Caco-2 (cell line): ENCODE results near the gene INO80E. TPM values are rescaled to one million over a fixed set of nuclear protein-coding genes. Genes with fewer than 3 reads are reported as not detected.

Experiments used
- BruUV-seq: library from RNA; stranded (reverse); fragments of 400-500 nt; replicated peaks from 2 replicates; lab custom pipeline; 2021; lab: Mats Ljungman, UMichigan
- CTCF ChIA-PET: fragments of 300-600 bp; sonication (Branson Sonifier 250); formaldehyde crosslinking; loops from one replicate; lab custom pipeline; 2022; ENCODE audit warnings: antibody characterized with exemption; lab: Charles Lee
- POLR2A ChIA-PET: fragments of 300-600 bp; sonication (Branson Sonifier 250); formaldehyde crosslinking; loops from one replicate; lab custom pipeline; 2022; ENCODE audit warnings: antibody characterized with exemption; lab: Charles Lee
- DNase-seq, 2 experiments: peaks; one replicate each; pipeline versions ENCODE4 v3.0.0 to v3.0.0-alpha.2; 2020 to 2022
- H3K27me3 ChIP-seq: replicated peaks from 2 replicates; pipeline ENCODE4 v1.6.0; 2011; ENCODE audit warnings: low read length; ENCODE audit not compliant: control insufficient read depth, insufficient read depth
- H3K36me3 ChIP-seq: 2 replicates; pipeline ENCODE4 v1.5.1; 2011; ENCODE audit warnings: low read length; ENCODE audit not compliant: control insufficient read depth, insufficient read depth
- H3K4me1 ChIP-seq: fragments of 250-450 bp; sonication (Bioruptor Pico); 2 replicates; pipeline ENCODE4 v1.5.1; 2020; ENCODE audit warnings: mild to moderate bottlenecking
- H3K4me3 ChIP-seq: 2 replicates; pipeline ENCODE4 v1.5.1; 2011; ENCODE audit warnings: low read depth, mild to moderate bottlenecking, control low read depth, low read length
- H3K9me3 ChIP-seq: fragments of 250-450 bp; sonication (Bioruptor Pico); 2 replicates; pipeline ENCODE4 v1.5.1; 2020; ENCODE audit warnings: mild to moderate bottlenecking, moderate library complexity
- H3K27ac Mint-ChIP-seq: one replicate; pipeline ENCODE4 v1.8.0; 2022; ENCODE audit warnings: mixed read lengths; ENCODE audit not compliant: unreplicated experiment
- H3K27me3 Mint-ChIP-seq: one replicate; pipeline ENCODE4 v1.8.0; 2022; ENCODE audit warnings: mixed read lengths; ENCODE audit not compliant: insufficient read depth, unreplicated experiment
- H3K36me3 Mint-ChIP-seq: one replicate; pipeline ENCODE4 v1.8.0; 2022; ENCODE audit warnings: mild to moderate bottlenecking, mixed read lengths; ENCODE audit not compliant: insufficient read depth, unreplicated experiment
- H3K4me1 Mint-ChIP-seq: one replicate; pipeline ENCODE4 v1.8.0; 2022; ENCODE audit warnings: low read depth, mixed read lengths; ENCODE audit not compliant: unreplicated experiment
- H3K4me3 Mint-ChIP-seq: one replicate; pipeline ENCODE4 v1.8.0; 2022; ENCODE audit warnings: mild to moderate bottlenecking, moderate library complexity, mixed read lengths; ENCODE audit not compliant: unreplicated experiment
- H3K9me3 Mint-ChIP-seq: one replicate; pipeline ENCODE4 v1.8.0; 2022; ENCODE audit warnings: mixed read lengths; ENCODE audit not compliant: unreplicated experiment
- CTCF ChIP-seq, 2 experiments: fragments of 200-600 bp in 1 of 2; IDR thresholded peaks; 1 replicate in 1 of 2; 2 replicates in 1 of 2; pipeline versions ENCODE4 v1.5.1 to v1.8.0; 2011 to 2022; ENCODE audit warnings: antibody characterized with exemption in 1 of 2, control low read depth in 1 of 2, inconsistent platforms in 1 of 2, low read depth in 1 of 2, low read length in 1 of 2, mild to moderate bottlenecking in 1 of 2, moderate library complexity in 1 of 2; ENCODE audit not compliant: insufficient read depth in 1 of 2, severe bottlenecking in 1 of 2, unreplicated experiment in 1 of 2
- intact Hi-C: fragments of 100-400 bp; cut with micrococcal nuclease; formaldehyde crosslinking; loops from one replicate; pipeline ENCODE4 v1.10.0; 2022; ENCODE audit not compliant: unreplicated experiment
- total RNA-seq: library from RNA; stranded (reverse); gene quantifications from 2 replicates; pipeline ENCODE4 v1.2.3, GENCODE V29; 2022

The INO80E gene
- total RNA-seq, 1 experiment from 2014 or later, result 58.8 TPM

GRCh38 chr16:29988346-29989075 lies 7.5 kb upstream of the INO80E start:
- intact Hi-C loops, result no loop called here
- no peak for DNase-seq
- ChIA-PET CTCF (no interaction called here), POLR2A (no interaction called here)
- Mint-ChIP-seq H3K27ac (no peak overlapping the region), H3K9me3 (no peaks in the 10 kb centered on the region), H3K4me3 (no peak overlapping the region), H3K4me1 (peaks cover 10% of the 10 kb centered on the region), H3K36me3 (peaks cover 56% of the 10 kb centered on the region), H3K27me3 (no peaks in the 10 kb centered on the region)
- TF ChIP-seq CTCF (IDR thresholded peaks at IDR 0.05; ENCODE audit: insufficient read depth in 1 of 2, low read depth in 1 of 2, low read length in 1 of 2, severe bottlenecking in 1 of 2, unreplicated experiment in 1 of 2), result no peak
- Histone ChIP-seq H3K4me3 (no peak overlapping the region), H3K9me3 (no peaks in the 10 kb centered on the region), H3K4me1 (no peaks in the 10 kb centered on the region), H3K36me3 (peaks cover 3% of the 10 kb centered on the region), H3K27me3 (no peaks in the 10 kb centered on the region)
- no TSS peak for BruUV-seq

DNA sequence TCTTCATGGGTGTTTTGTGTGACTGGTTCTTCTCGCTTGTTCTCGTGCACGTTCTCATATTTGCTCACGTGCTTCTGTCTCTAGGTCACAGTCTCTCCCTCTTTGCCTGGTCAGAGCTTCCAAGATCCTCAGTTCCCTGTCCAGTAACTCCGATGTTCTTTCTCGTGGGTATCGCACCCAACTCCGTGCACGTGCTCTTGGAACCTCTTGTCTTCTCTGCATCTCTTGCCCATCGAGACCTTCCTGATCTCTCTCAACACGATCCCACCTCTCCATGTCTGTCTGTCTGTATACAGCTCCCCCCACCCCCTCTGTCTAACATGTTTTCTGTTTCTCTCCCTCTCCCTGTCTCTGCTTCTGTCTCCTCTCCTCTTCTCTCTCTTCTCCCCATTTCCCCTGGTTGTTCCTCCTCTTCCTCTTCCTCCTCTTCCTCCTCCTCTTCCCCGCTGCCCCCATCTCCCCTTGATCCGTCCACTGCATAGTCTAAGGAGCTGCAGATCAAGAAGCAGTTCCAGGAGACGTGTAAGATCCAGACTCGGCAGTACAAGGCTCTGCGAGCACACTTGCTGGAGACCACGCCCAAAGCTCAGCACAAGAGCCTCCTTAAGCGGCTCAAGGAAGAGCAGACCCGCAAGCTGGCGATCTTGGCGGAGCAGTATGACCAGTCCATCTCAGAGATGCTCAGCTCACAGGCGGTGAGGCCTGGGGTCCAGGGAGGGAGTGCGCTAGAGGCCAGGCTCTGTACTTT lies 6.8 kb upstream of the INO80E start:
- intact Hi-C loops, result no loop called here
- H3K27me3 ChIP-seq, result no peaks in the 10 kb centered on the region
- no peak overlapping the region for H3K4me3 Mint-ChIP-seq
- no peaks in the 10 kb centered on the region for H3K9me3 ChIP-seq
- H3K27me3 Mint-ChIP-seq, result no peaks in the 10 kb centered on the region
- no peaks in the 10 kb centered on the region for H3K9me3 Mint-ChIP-seq
- no peaks in the 10 kb centered on the region for H3K4me1 ChIP-seq
- no peak for DNase-seq
- H3K4me3 ChIP-seq, result no peak overlapping the region
- POLR2A ChIA-PET, result no interaction called here
- peaks cover 3% of the 10 kb centered on the region for H3K36me3 ChIP-seq
- peaks cover 54% of the 10 kb centered on the region for H3K36me3 Mint-ChIP-seq
- H3K4me1 Mint-ChIP-seq, result peaks cover 16% of the 10 kb centered on the region
- CTCF ChIA-PET, result no interaction called here
- TF ChIP-seq CTCF (IDR thresholded peaks at IDR 0.05; ENCODE audit: insufficient read depth in 1 of 2, low read depth in 1 of 2, low read length in 1 of 2, severe bottlenecking in 1 of 2, unreplicated experiment in 1 of 2), result no peak
- BruUV-seq, result no TSS peak
- H3K27ac Mint-ChIP-seq, result peak overlapping the region; percentile 13

DNA sequence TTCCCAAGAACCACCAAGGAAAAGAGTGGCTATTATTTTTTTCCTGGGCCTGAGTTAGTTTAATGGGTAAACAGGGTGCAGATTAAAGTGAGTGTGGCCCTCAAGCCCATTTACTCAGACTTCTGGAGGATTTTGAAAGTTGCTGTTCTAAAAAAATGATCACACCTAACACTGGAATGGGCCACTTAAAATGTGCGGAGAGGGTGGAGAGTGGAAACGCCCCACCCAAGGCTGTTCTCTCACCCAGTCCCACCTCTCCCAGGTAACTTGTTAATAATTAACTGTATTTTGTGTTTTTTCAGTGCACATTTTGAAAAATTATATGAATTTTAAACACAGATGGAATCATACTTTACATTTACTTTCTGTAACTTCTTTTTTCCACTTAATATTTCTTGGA lies 6.0 kb upstream of the INO80E start:
- Histone ChIP-seq H3K4me3 (no peak overlapping the region), H3K36me3 (peaks cover 3% of the 10 kb centered on the region), H3K9me3 (no peaks in the 10 kb centered on the region), H3K4me1 (0 out of 2 replicates have a peak, but pooled peaks cover 6% of the 10 kb centered on the region), H3K27me3 (no peaks in the 10 kb centered on the region)
- Mint-ChIP-seq H3K4me3 (no peak overlapping the region), H3K27ac (no peak overlapping the region), H3K9me3 (no peaks in the 10 kb centered on the region), H3K4me1 (peaks cover 22% of the 10 kb centered on the region), H3K27me3 (no peaks in the 10 kb centered on the region), H3K36me3 (peaks cover 57% of the 10 kb centered on the region)
- DNase-seq, result no peak
- no peak for TF ChIP-seq CTCF (IDR thresholded peaks at IDR 0.05; ENCODE audit: insufficient read depth in 1 of 2, low read depth in 1 of 2, low read length in 1 of 2, severe bottlenecking in 1 of 2, unreplicated experiment in 1 of 2)
- CTCF ChIA-PET, result no interaction called here
- intact Hi-C loops, result loop anchor here (10.0 kb wide), 1 partner anchor 175 kb away; the partner anchor contains the start of genes PAGR1 and PRRT2
- BruUV-seq, result no TSS peak
- POLR2A ChIA-PET, result no interaction called here
